ENCODE measurements around the gene VEGFB. TPM values are rescaled to one million over a fixed set of nuclear protein-coding genes. Genes with fewer than 3 reads are reported as not detected.

The VEGFB gene
- polyA plus RNA-seq, 3 donors: 0.40 to 5.6 TPM; not detected in 1

DNA sequence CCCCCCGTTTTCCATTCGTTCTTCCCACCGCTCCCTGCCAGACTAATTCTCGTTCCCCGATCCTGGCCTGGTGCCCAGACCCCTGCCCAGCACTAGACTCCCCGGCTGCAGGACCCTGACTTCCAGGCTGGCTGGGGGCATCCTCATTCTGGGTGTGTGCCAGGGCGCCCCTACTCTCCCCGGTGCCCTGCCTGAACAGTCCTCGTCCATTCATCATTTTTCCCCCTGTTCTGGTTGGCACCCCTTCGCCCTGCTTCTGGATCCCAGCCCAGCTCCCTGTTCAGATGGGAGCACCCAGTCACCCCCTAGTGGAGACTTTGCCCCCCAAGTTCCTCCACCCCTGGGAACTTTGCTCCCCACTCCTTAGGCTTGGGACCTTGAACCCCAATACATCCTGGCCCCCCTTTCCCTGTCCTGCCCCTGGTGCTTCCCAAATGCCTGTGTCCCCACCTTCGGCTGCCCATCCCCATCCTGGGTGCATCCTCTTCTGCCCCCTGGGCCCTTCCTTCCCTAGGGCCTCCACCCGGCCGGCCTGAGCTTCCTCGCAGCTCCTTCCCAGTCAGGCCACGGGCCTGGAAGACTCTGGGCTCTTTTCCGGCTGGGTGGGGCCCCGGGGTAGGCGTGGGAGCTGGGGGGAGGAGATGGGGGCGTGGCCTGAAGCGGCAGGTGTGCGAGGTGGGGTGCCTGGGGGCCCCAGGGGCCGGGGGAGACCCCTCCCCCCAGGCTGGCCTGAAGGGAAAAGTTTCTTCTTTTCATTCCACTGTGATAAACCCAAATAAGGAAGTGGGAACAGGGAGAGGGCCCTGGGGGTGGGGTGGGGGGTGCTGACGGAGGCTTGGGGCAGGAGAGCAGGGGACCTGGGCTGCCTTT is 17.9 kb downstream of the VEGFB start:
- Histone ChIP-seq H3K9ac (ENCODE audit: insufficient read depth, low read length, poor library complexity, severe bottlenecking) (peak overlapping the region; percentile 69), H3K4me2 (replicated peaks; ENCODE audit: extremely low read depth, low read length, poor library complexity, severe bottlenecking) (peak overlapping the region; percentile 98), H3K27ac (ENCODE audit: low read depth in 1 of 2, low read length in 2 of 2) (peak overlapping the region in 1 of 2 donors; percentile 74), H3K27me3 (ENCODE audit: control insufficient read depth in 2 of 2, insufficient read depth in 2 of 2, low read length in 2 of 2) (no peaks in the 10 kb centered on the region), H3K36me3 (replicated peaks in 1 of 2; ENCODE audit: control insufficient read depth in 1 of 2, insufficient read depth in 2 of 2, low read length in 2 of 2) (peaks cover 23 to 31% of the 10 kb centered on the region in 2 donors), H3K9me3 (replicated peaks in 1 of 2; ENCODE audit: control insufficient read depth in 1 of 2, insufficient read depth in 1 of 2, low read length in 2 of 2) (no peaks in the 10 kb centered on the region), H3K79me2 (ENCODE audit: insufficient read depth, low read length) (peaks cover 18% of the 10 kb centered on the region), H4K20me1 (ENCODE audit: insufficient read depth, low read length) (peaks cover 28% of the 10 kb centered on the region), H2AFZ (ENCODE audit: insufficient read depth, low read depth, low read length, poor library complexity, severe bottlenecking) (peak overlapping the region; percentile 72), H3K4me1 (ENCODE audit: control insufficient read depth in 1 of 2, insufficient read depth in 2 of 2, low read length in 2 of 2) (peaks cover 32 to 47% of the 10 kb centered on the region in 2 donors), H3K4me3 (replicated peaks in 1 of 3; ENCODE audit: low read depth in 2 of 3, low read length in 3 of 3) (peak overlapping the region; percentile 75 to 87 (median 83))
- peaks cover 19 to 32% of the 10 kb centered on the region in 2 donors for H3K36me3 Mint-ChIP-seq
- H3K4me3 Mint-ChIP-seq: peak overlapping the region; percentile 89 to 96
- 0% methylated on average over 15 of the region's 23 CpGs for WGBS (ENCODE audit: insufficient coverage)
- peak overlapping the region; percentile 69 to 90 (median 80) for H3K27ac Mint-ChIP-seq
- DNase-seq: peak in 2 of 3 donors; percentile 36 to 50
- H3K9me3 Mint-ChIP-seq: no peaks in the 10 kb centered on the region
- intact Hi-C loops (cut with micrococcal nuclease): loop anchor here (2.0 to 5.0 kb wide), 2 partner anchors 17 to 35 kb away; partner anchors contain the start of gene GPR137 (in 1 of the 2)
- TF ChIP-seq, protein P1, sequence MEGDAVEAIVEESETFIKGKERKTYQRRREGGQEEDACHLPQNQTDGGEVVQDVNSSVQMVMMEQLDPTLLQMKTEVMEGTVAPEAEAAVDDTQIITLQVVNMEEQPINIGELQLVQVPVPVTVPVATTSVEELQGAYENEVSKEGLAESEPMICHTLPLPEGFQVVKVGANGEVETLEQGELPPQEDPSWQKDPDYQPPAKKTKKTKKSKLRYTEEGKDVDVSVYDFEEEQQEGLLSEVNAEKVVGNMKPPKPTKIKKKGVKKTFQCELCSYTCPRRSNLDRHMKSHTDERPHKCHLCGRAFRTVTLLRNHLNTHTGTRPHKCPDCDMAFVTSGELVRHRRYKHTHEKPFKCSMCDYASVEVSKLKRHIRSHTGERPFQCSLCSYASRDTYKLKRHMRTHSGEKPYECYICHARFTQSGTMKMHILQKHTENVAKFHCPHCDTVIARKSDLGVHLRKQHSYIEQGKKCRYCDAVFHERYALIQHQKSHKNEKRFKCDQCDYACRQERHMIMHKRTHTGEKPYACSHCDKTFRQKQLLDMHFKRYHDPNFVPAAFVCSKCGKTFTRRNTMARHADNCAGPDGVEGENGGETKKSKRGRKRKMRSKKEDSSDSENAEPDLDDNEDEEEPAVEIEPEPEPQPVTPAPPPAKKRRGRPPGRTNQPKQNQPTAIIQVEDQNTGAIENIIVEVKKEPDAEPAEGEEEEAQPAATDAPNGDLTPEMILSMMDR (IDR thresholded peaks at IDR 0.05): peak; percentile 27
- peaks cover 3 to 10% (median 8%) of the 10 kb centered on the region in 3 donors for H3K27me3 Mint-ChIP-seq (ENCODE audit: low read depth in 3 of 3)
- H3K4me1 Mint-ChIP-seq: peaks cover 34% of the 10 kb centered on the region

DNA sequence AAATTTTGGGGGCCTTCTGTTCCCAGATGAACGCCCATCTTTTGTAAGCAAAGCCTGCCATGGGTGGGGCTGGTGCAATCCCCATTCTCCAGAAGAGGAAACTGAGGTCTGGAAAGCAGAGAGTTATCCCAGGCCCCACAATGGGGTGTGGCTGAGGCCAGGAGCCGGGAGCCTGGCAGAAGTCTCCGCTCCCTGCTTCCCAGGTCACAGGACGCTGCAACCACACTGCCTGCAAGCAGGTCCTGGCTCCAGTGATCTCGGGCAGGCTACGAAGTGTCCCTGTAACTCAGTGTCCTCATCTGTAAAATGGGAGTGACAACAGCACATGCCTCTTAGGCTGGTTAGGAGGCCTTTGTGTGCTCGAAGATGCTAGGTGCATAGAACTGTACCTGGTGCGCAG is 18.7 kb downstream of the VEGFB start:
- Histone ChIP-seq H3K27me3 (ENCODE audit: control insufficient read depth in 2 of 2, insufficient read depth in 2 of 2, low read length in 2 of 2) (no peaks in the 10 kb centered on the region), H3K9ac (ENCODE audit: insufficient read depth, low read length, poor library complexity, severe bottlenecking) (no peak overlapping the region), H3K4me1 (ENCODE audit: control insufficient read depth in 1 of 2, insufficient read depth in 2 of 2, low read length in 2 of 2) (peaks cover 25 to 39% of the 10 kb centered on the region in 2 donors), H3K4me2 (replicated peaks; ENCODE audit: extremely low read depth, low read length, poor library complexity, severe bottlenecking) (peak overlapping the region; percentile 98), H3K9me3 (replicated peaks in 1 of 2; ENCODE audit: control insufficient read depth in 1 of 2, insufficient read depth in 1 of 2, low read length in 2 of 2) (no peaks in the 10 kb centered on the region), H3K27ac (ENCODE audit: low read depth in 1 of 2, low read length in 2 of 2) (no peak overlapping the region), H3K36me3 (replicated peaks in 1 of 2; ENCODE audit: control insufficient read depth in 1 of 2, insufficient read depth in 2 of 2, low read length in 2 of 2) (peaks cover 27 to 38% of the 10 kb centered on the region in 2 donors), H2AFZ (ENCODE audit: insufficient read depth, low read depth, low read length, poor library complexity, severe bottlenecking) (no peak overlapping the region), H3K4me3 (replicated peaks in 1 of 3; ENCODE audit: low read depth in 2 of 3, low read length in 3 of 3) (peak overlapping the region in 1 of 3 experiments; percentile 87), H3K79me2 (ENCODE audit: insufficient read depth, low read length) (peaks cover 18% of the 10 kb centered on the region), H4K20me1 (ENCODE audit: insufficient read depth, low read length) (peaks cover 28% of the 10 kb centered on the region)
- intact Hi-C loops (cut with micrococcal nuclease): loop anchor here (2.0 to 5.0 kb wide), 2 partner anchors 16 to 34 kb away; partner anchors contain the start of gene GPR137 (in 1 of the 2)
- Mint-ChIP-seq H3K4me3 (peak overlapping the region; percentile 39 to 89), H3K27ac (no peak overlapping the region), H3K4me1 (peaks cover 30% of the 10 kb centered on the region), H3K36me3 (peaks cover 25 to 39% of the 10 kb centered on the region in 2 donors), H3K9me3 (peaks cover 0 to under 1% (median 0%) of the 10 kb centered on the region in 7 donors), H3K27me3 (ENCODE audit: low read depth in 3 of 3) (peaks cover 3 to 10% (median 8%) of the 10 kb centered on the region in 3 donors)
- DNase-seq: no peak
- WGBS (ENCODE audit: insufficient coverage): 86% methylated on average over 7 of the region's 8 CpGs
- TF ChIP-seq, protein P1 (IDR thresholded peaks at IDR 0.05): no peak

Measured in CD14-positive monocyte (primary cell).